ENCODE data around the gene EML2.
A peak's percentile ranks its signal among the peaks of the same experiment; 100 is the strongest.

Gene EML2

GRCh38 chr19:45641274-45642105 lies 2.3 kb upstream of the EML2 start:
- peak overlapping the region; percentile 87 for H3K4me2 ChIP-seq (ENCODE audit: insufficient read depth, low read length)
- peak; percentile 10 for ATAC-seq (ENCODE audit: insufficient read depth, low read depth)
- H3K9me3 ChIP-seq (ENCODE audit: insufficient read depth, low read length, severe bottlenecking), result no peaks in the 10 kb centered on the region
- H3K79me2 ChIP-seq (ENCODE audit: insufficient read depth, low read length), result peaks cover 6% of the 10 kb centered on the region
- DNase-seq, result peak; percentile 79
- H3K4me3 ChIP-seq (ENCODE audit: low read depth in 1 of 2, low read length in 2 of 2), result peak overlapping the region; percentile 28 to 69; a peak in 3 of 4 replicates
- H3K27me3 ChIP-seq (ENCODE audit: insufficient read depth, low read length, poor library complexity), result no peaks in the 10 kb centered on the region
- peaks cover 65% of the 10 kb centered on the region for H3K4me1 ChIP-seq (ENCODE audit: insufficient read depth, low read length)
- peak overlapping the region; percentile 85 for H2AFZ ChIP-seq (ENCODE audit: low read depth, low read length)
- no peak for TF ChIP-seq EZH2 (IDR thresholded peaks at IDR 0.05; ENCODE audit: borderline replicate concordance, low read depth, low read length, severe bottlenecking)
- TF ChIP-seq CTCF (IDR thresholded peaks at IDR 0.05; ENCODE audit: borderline replicate concordance, extremely low read depth, low read length, poor library complexity, severe bottlenecking), result no peak
- H4K20me1 ChIP-seq (ENCODE audit: insufficient read depth, low read length), result 0 out of 2 replicates have a peak, but pooled peaks cover 5% of the 10 kb centered on the region
- H3K27ac ChIP-seq (ENCODE audit: low read length), result peak overlapping the region; percentile 50
- H3K36me3 ChIP-seq (ENCODE audit: insufficient read depth, low read length), result peaks cover 4% of the 10 kb centered on the region; the same call in 1 of the 2 replicates
- H3K9ac ChIP-seq (ENCODE audit: low read depth, low read length), result peak overlapping the region; percentile 58

GRCh38 chr19:45640849-45641273 lies 1.7 kb upstream of the EML2 start:
- Histone ChIP-seq H3K4me3 (ENCODE audit: low read depth in 1 of 2, low read length in 2 of 2) (peak overlapping the region; percentile 28 to 69; a peak in 3 of 4 replicates), H3K79me2 (ENCODE audit: insufficient read depth, low read length) (peaks cover 6% of the 10 kb centered on the region), H3K4me2 (ENCODE audit: insufficient read depth, low read length) (peak overlapping the region; percentile 87), H3K27ac (ENCODE audit: low read length) (peak overlapping the region; percentile 50; the same call in 1 of the 2 replicates), H3K36me3 (ENCODE audit: insufficient read depth, low read length) (peaks cover 4% of the 10 kb centered on the region; the same call in 1 of the 2 replicates), H2AFZ (ENCODE audit: low read depth, low read length) (0 out of 2 replicates have a peak overlapping the region, but pooled peaks have one; percentile 85), H3K9me3 (ENCODE audit: insufficient read depth, low read length, severe bottlenecking) (no peaks in the 10 kb centered on the region), H4K20me1 (ENCODE audit: insufficient read depth, low read length) (0 out of 2 replicates have a peak, but pooled peaks cover 5% of the 10 kb centered on the region), H3K4me1 (ENCODE audit: insufficient read depth, low read length) (peaks cover 59% of the 10 kb centered on the region), H3K27me3 (ENCODE audit: insufficient read depth, low read length, poor library complexity) (no peaks in the 10 kb centered on the region), H3K9ac (ENCODE audit: low read depth, low read length) (peak overlapping the region; percentile 58)
- DNase-seq (no peak), ATAC-seq (ENCODE audit: insufficient read depth, low read depth) (no peak)
- TF ChIP-seq CTCF (IDR thresholded peaks at IDR 0.05; ENCODE audit: borderline replicate concordance, extremely low read depth, low read length, poor library complexity, severe bottlenecking) (no peak), EZH2 (IDR thresholded peaks at IDR 0.05; ENCODE audit: borderline replicate concordance, low read depth, low read length, severe bottlenecking) (no peak)

- DNase-seq, result no peak
- 0 out of 2 replicates have a peak overlapping the region, but pooled peaks have one; percentile 3 for H3K27ac ChIP-seq (ENCODE audit: low read length)
Observed at GRCh38 chr19:45637890-45638667, 1.1 kb downstream of the EML2 start.

More at GRCh38 chr19:45637890-45638667, 1.1 kb downstream of the EML2 start:
- Histone ChIP-seq H3K27me3 (ENCODE audit: insufficient read depth, low read length, poor library complexity) (no peaks in the 10 kb centered on the region), H3K4me3 (ENCODE audit: low read depth in 1 of 2, low read length in 2 of 2) (peak overlapping the region; percentile 49 to 73; a peak in 3 of 4 replicates), H3K4me1 (ENCODE audit: insufficient read depth, low read length) (peaks cover 48% of the 10 kb centered on the region), H3K36me3 (ENCODE audit: insufficient read depth, low read length) (peaks cover 6% of the 10 kb centered on the region), H3K4me2 (ENCODE audit: insufficient read depth, low read length) (peak overlapping the region; percentile 69), H4K20me1 (ENCODE audit: insufficient read depth, low read length) (no peaks in the 10 kb centered on the region), H3K9ac (ENCODE audit: low read depth, low read length) (peak overlapping the region; percentile 71), H2AFZ (ENCODE audit: low read depth, low read length) (no peak overlapping the region), H3K79me2 (ENCODE audit: insufficient read depth, low read length) (peaks cover 6% of the 10 kb centered on the region), H3K9me3 (ENCODE audit: insufficient read depth, low read length, severe bottlenecking) (no peaks in the 10 kb centered on the region)
- ATAC-seq (ENCODE audit: insufficient read depth, low read depth), result no peak
- no peak for TF ChIP-seq CTCF (IDR thresholded peaks at IDR 0.05; ENCODE audit: borderline replicate concordance, extremely low read depth, low read length, poor library complexity, severe bottlenecking)
- no peak for TF ChIP-seq EZH2 (IDR thresholded peaks at IDR 0.05; ENCODE audit: borderline replicate concordance, low read depth, low read length, severe bottlenecking)
